ENCODE measurements around the gene CHST11.
"Not testable (repeated sequence)": the region's sequence is repeated elsewhere in the genome, so short reads cannot be mapped to it uniquely, and the experiment has no call there.

CHST11 gene

DNA sequence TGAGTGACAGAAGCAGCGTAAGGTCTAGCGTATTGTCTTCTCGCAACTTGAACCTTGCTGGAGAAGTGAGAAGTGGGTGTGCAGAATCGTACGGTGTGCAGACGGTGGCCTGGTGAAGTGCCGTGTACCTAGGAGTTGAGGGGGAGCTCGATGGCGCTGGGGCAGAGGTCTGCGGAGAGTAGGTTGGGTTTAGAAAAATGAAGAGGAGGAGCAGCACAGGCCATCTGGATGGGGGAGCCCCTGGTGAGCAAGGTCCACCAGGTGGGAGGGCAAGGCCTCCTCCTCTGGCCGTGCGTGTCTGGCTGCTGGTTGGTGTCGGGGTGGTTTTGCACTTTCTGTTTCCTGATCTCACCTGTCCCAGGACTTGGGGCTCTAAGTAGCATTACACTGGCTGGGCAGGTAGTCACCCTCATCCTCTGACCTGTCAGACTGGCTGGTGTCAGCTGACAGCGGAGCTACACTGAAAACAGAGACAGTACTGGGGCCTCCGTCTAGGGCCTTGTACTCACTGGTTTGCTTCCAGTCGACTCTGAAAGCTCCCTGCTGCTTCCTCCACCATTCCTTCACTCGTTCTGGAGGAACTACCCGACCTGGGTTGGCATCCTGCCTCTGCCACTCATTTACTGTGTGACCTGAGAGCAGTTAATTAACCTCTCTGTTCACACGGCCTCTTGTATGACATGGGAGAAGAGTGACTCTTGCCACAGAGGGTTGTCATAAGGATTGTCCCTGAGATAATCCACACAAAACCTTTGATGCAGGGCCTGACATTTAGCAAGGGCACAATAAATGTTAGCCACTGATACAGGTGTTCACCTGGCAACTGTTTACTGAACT, 273.1 kb downstream of the CHST11 start:
- DNase-seq = no peak

DNA sequence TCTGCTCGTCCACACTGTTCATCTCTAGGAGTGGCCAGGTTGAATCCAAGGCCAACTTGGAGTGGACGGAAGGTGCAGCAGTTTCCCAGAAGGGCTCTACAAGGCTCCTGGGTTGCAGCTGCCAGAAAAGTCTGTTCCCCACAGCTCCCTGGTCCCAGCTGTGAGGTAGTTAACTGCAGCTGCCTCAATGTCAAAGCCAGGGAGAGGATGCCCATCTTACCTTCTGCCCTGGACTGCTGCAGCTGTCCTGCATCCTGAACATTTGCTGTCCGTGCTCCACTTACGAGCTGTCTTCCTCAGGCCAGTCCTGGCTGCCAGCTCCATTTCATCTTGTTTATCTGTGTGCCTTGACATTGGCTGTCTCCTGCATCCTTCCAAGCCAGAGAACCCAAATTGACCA, 274.0 kb downstream of the CHST11 start:
- DNase-seq = no peak

DNA sequence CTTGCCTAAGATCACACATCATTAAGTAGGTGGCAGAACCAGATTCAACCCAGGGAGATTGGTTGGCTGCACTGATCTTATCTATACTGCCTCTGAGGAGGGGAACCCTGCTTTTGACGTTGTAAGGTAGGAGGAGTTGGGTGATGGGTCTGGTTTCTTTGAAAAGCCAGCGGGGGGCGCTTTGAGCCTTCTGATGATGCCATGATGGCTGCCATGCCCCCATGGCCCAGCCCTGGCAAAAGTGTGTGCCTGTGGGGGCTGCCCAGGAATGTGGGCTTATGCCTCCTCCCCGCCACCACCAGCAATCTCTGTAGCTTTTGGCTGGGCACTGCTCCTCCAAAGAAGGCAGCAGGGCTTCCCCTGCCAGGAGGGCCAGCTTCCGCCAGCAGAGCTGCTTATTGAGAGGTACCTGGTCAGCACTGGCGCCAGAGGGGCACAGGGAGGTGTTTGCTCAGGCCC, 277.0 kb downstream of the CHST11 start:
- no peak for DNase-seq

DNA sequence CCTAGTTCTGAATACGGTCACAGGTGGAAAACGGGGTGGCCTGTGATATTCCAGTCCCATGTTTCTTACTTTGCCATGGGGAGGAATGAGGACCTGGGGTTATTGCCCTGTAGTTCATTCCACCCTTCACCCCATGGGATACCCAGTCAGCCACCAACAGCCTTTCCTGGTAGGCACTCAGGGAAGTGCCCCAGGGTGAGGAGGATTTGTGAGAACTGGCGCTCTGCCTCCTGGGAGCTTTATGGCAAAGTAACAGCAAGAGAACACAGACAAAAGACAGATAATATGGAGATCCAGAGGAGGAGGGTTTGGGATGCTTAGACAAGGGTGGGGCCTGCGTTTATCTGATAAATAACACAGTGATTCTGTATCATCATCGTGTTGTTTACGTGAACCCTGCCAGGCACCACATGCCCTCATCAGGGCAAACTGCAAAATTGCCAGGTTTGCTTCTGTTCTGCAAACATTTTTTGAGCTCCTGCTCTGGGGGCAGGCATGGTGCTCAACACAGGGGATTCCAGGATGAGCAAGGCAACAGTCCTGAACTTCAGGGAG, 277.9 kb downstream of the CHST11 start:
- DNase-seq = no peak

DNA sequence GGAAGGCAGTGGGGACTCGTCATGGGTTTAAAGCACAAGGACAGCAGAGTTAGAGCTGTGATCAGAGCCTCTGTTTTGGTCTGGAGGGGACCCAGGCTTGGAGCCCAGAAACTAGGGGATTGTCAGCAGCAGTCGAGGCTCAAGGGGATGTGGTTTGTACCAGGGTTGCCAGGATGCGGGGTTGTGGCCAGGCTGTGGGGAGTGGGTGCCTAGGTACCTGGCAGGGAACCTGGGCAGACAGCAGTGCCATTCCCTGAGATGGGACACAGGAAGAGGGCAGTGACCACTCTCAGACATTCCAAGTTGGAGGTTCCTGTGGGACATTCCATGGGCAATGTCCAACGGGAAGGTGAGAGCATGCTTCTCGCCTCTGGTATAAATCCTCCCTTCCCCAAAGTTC, 279.1 kb downstream of the CHST11 start:
- no peak for DNase-seq

DNA sequence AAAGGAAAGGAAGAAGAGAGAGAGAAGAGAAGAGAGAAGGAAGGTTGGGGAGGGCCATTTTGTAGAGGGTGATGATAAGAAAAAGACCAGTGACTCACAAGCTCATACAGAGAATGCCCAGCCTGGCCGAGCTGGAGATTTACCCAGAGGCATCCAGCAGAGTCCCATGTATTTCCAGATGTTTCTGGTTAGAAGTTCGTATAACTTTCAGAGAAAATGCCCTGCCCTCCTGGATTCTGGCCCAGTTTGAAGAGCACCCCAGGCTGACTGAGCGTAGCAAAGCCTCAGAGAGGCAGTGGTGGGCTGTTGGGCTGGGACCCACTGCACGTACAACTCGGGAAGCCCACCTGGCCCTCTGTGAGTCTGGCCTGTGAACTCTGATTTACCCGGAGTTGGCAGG, 279.6 kb downstream of the CHST11 start:
- no peak for DNase-seq

DNA sequence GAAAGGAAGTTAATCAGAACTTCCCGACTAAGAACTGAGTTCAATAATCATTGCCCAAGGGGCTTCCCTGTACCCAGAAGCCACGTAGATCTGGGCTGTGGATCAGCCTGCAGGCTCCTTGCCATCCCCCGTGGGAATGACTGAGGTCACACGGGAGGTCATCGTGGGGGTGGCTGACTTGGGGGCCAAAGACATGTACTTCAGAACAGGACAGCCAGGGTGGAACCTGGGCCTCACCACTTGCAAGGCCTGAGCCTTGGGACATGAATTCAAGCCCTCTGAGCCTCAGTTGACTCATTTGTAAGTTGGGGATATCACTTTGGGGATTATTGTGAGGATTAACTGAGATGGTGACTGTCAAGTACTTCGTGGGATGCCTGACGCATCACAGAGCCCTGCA, 280.4 kb downstream of the CHST11 start:
- DNase-seq = no peak

DNA sequence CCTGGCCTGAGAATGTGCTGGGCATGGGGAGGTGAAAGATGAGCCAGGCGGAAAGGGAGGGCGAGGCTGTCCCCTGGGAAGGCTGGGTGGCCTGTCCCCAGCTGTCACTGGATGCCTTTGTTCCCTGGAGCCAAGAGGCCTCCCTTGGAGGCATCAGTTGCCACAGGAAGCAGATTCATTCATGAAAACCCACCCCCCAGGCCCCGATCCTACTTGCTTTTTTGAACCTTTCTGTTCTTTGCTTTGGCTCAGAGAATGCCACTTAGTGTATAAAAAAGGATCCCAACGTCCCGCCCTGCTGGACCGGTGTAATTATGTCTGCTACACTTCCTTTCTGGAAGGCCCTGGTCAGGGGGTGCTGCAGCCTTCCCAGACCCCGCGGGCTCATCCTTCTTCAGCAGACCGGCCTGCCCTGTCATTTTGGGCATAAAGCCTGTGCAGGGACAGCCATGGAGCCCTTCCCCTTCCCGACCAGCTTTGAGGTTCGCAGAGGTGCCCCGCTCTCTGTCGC, 281.1 kb downstream of the CHST11 start:
- DNase-seq = peak; percentile 73

DNA sequence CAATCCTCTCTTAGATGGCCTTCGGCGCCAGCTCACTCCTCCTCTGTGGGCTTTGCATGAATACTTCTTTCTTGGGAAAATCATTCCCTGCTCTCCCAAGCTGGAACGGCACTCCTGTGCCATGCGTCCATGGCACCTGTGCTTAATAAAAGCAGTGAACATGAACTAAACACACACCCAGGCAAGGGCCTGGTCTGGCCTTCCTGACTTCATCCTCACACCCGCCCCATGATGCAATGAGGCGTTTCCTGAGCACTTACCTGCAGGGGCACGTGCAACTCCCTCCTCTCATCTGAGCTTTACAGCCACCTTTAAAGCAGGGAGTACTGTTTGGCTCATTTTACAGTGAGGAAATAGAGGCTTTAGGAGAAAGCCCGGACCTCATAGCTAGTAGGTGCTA, 281.6 kb downstream of the CHST11 start:
- peak; percentile 45 for DNase-seq

DNA sequence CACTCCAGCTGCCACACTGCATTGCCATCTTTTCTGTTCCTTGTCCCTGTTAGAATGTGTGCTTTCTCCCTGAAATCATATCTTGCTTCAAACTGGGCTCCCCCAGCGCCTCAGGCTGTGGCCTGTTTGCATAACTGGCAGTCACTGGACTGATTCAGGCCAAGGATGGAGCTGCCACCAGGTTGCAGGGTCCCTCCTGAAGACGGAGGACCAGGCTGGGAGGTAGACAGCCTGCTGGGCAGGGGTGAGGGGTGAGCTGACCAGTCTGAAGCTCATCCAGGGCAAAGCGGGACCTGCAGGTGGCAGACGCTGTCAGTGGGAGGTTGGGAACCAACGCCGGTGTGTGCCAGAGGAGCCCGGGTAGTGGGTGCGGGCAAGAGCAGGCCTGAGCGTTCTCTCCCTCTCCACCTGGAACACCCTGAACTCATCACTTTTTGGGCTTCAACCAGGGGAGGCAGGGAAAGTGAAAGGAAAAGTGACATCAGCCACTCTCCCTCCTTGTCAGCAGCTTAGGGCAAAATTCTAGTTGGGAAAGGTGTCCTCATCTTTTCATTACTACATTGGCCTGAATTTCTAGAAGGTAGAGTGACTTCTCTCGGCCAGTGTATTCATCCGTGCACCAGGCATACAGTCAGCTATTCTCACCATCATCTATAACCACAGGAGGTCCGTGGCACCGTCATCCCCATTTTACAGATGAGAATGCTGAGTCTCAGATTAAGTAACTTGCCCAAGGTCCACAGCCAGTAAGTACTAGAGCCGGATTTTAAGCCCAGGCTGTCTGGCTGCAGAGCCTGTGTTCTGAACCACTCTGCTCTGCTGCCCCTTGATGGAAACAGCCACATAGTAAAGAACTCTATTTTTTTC, 282.3 kb downstream of the CHST11 start:
- DNase-seq = no peak

DNA sequence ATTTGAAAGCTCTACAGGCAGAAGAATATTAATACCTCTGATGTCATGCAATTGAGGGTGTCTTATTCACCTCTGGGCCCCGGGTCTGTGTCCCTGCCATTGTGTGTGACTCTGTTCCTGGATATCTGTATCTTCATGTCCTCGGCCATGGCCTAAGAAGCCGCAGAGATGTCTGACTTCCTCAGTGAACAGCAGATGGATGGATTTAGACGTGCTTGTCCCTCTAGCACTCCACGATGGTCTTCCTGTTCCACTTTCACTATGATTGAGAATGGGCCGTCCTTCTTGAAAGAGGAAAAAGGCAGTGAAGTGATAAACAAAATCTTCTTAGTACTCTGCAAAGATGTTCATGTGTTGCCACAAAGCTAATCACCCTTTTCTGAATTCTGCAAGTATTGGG, 283.9 kb downstream of the CHST11 start:
- no peak for DNase-seq

DNA sequence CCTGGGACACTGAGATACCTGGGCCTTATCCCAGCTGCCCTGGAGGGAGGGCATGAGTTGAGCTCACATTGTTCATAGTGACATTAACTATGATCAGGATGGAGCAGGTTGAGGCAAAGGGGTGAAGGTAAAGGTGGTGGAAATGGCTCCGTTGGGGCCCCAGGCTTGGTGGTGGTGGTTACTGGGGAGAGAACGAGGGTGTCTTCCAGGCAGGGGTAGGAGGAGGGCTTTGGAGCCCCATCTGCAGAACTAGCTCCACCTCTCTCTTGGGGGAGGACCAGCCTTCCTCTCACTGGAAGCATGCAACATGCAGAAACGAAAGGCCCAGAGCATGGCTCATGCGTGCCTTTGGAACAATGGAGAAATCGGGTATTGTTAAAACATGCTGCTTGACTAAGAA, 284.3 kb downstream of the CHST11 start:
- no peak for DNase-seq

DNA sequence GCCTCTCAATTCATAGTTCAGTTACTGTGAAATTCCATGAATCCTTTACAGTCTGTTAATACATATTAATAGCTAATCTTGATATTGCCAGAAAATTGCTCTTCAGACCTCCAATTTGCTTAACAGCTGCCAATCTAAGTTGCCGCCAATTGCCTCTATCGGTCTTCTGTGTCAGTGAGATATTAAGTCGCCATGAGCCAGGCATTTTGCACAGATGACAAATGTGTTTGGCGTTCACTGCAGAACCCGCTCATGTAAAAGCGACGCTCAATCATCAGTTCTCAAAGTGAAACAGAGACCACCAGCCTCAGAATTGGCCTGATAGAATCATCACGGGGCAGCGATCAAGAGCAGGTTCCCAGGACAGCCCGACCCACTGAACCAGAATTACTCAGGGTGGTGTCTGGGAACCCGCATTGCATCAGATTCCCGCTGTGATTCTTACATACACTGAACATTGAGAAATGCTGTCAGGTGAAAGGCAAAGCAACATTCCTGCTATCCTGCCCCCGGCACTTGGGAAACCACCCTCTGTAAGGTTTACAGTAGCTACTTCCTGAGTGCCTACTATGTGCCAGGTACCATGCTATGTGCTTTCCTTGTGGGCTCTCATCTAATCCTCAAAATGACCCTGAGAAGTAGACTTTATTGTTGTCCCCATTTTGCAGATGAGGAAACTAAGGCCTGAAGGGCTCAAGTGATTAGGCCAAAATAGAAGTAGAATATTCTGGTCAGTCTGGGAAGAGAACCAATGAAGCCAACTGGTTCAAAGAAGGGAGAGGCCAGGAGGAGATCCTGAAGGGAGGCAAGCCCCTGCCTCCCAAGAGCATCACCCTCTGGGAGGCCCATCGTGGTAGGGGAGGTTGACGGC, 285.0 kb downstream of the CHST11 start:
- DNase-seq = no peak

DNA sequence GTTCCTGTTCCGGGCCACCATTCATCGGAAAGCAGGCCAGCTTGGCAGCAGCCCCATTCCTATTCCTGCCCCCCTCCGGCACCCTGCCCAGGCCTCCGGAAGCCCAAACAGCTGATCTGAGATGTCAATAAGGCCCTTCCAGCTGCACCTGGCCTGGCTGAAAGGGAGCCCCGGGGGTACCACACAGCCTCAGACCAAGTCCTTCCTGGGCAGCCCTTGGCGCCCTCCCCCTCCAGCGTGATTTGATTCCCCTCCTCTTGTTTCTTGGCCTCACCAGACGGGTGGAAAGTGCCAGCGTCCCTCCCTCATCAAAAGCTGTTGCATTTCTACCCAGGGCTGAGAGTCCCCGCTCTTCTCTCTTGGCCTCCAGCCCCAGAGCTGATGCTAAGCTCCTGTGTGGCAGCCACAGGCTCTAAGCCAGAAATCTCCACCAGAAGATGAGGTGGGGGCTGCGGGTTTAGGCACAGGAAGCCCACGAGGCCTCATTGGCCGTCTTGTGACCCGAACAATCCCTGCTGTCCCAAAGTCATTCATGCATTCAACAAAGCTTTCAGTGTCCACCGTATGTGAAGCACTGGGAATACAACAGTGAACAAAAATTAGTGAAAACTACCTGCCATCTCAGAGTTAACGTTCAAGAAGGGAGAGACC, 285.9 kb downstream of the CHST11 start:
- DNase-seq = no peak

DNA sequence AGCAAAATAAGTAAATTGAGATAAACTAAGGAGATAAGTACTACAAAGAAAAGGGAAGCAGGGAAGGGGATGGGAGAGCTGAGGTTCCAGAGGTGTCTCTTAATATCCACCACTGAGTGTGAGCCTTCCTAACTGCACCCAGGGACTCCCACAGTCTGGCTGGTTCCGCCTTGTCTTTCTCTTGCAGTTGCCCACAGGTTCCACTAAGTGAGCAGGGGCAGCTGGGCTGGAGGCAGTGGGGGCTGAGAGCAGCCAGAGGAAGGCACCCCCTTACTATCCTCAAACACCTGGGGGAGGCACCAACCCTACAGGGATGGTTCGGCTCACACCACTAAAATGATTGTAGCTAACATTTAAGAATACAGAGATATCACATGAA, 286.4 kb downstream of the CHST11 start:
- no peak for DNase-seq

DNA sequence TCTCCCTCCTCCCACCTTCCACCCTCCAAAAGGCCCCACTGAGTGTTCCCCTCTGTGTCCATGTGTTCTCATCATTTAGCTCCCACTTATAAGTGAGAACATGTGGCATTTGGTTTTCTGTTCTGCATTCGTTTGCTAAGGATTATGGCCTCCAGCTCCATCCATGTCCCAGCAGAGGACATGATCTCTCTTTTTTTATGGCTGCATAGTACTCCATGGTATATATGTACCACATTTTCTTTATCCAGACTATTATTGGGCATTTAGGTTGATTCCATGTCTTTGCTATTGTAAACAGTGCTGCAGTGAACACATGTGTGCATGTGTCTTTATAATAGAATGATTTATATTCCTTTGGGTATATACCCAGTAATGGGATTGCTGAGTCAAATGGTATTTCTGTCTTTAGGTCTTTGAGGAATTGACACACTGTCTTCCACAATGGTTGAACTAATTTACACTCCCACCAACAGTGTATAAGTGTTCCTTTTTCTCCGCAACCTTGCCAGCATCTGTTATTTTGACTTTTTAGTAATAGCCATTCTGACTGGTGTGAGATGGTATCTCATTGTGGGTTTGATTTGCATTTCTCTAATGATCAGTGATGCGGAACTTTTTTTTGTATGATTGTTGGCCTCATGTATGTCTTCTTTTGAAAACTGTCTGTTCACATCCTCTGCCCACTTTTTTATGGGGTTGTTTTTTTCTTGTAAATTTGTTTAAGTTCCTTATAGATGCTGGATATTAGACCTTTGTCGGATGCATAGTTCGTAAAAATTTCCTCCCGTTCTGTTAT, 287.2 kb downstream of the CHST11 start:
- not testable (repeated sequence) for DNase-seq

DNA sequence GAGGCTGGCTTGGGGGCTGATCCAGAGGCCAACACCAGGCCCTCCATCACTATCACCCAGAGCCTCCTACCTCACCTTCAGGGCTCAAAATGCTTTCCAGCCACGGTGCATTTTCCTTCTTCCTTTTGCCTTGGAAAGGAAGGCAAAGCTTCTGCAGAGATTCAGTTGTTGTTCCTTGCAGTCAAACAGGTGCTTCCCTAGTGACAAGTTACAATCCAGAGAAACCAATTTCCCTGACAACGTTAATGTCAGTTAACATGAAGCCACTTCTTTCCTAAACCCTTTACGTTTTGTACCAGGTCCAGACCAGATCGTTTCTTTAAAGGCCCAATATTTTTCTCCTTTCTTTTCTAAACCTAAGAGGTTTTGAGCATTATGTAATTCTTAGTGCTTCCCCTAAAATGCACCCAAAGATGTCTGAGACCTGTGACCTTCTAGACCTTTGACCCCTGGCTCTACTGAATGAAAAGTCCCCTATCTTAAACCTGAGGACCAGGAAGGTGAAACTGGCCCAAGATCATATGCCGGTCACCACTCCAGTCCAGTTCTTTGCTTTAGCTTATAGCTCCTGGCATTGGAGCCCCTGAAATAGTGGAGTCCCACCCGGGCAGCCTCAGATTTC, 289.8 kb downstream of the CHST11 start:
- DNase-seq = no peak

DNA sequence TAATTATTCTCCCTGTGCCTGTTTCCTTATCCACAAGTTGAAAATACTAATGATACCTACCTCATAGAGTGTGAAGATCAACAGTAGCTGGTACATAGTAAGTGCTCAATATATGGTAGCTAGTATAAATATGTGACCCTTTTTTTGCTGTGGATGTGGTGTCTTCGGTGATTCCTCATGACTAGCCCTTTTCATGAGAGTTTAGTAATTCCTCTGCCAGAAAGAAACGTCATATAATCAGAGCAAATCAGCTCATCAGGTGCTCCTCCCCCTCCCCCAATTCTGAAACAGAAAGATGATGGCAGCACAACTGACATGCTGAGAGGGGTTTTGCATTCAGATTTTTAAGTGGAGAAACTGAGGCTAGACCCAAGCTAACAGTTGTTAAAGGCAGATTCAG, 290.6 kb downstream of the CHST11 start:
- no peak for DNase-seq

DNA sequence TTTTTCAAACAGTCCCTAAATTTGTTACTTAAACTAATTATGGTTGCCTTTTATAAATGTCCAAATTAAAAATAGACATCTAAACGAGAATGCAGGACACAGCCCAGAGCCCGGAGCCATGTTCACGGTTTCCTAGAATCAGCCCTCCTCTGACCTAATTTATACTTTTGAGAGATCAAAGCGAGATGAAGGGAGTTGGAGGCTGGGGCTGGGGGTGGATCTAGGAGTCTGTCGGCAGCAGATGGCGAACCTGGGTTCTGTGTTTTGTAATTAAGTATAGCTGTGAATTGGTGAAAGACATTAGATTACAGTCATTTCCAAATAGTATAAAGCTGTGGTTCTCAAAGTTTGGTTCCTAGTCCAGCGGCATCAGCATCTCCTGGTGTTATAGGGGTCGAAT, 291.2 kb downstream of the CHST11 start:
- peak; percentile 27 for DNase-seq

DNA sequence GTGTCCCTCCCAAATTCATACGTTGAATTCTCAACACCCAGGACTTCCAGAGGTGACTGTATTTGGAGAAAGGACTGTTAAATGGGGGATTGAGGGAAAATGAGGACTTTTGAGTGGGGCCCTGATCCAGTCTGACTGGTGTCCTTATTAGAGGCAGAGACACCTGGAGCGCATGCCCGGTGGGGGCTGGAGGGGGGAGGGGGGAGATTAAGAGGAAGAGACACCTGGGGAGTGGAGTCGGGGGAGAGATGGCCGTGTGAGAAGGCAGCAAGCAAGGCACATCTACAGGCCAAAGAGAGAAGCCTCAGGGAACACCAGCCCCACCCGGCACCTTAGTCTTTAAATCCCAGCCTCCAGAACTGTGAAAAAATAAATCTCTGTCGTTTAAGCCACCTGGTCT, 291.6 kb downstream of the CHST11 start:
- no peak for DNase-seq

DNA sequence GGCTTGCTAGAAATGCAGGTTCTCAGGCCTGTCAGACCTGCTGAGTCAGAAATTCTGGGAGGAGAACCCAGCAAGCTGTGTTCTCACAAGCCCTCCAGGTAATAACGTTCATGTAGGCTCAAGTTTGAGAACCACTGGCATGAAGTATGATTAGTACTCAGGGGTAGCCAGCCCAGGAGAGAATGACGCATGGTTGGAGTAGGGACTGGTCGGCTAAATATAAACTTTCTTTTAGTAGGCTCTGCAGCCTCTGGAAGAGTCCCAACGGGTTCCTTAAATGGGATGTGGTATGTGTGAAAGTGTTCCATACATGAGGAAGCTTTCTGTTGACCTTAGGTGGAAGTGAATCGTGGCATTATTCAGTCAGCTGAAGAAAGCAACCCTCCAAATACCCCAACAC, 292.0 kb downstream of the CHST11 start:
- DNase-seq = no peak
